T-helper 2 cell treated with Interferon-gamma antibody and Interleukin-4, amounts not matched to agents 100 ng/mL and 5 ng/mL, for 36 hours (primary cell): ENCODE data around the gene C16orf96. TPM values are rescaled to one million over a fixed set of nuclear protein-coding genes. Genes with fewer than 3 reads are reported as not detected.
"Not testable (repeated sequence)": the region's sequence is repeated elsewhere in the genome, so short reads cannot be mapped to it uniquely, and the experiment has no call there.

ENCODE experiments used
- intact Hi-C: fragments of 100-400 bp; cut with micrococcal nuclease; formaldehyde crosslinking; loops from one replicate; pipeline ENCODE4 v1.15.1; 2023
- total RNA-seq: library from RNA; stranded (reverse); gene quantifications from 2 replicates; pipeline ENCODE4 v1.2.3, GENCODE V29; 2022

The C16orf96 gene
- total RNA-seq, 1 donor from 2014 or later: 0.05 TPM

GRCh38 chr16:4557973-4558372, 1.8 kb downstream of the C16orf96 start:
- intact Hi-C loops: no loop called here

- intact Hi-C loops: no loop called here
Observed at GRCh38 chr16:4561596-4561995, 5.5 kb downstream of the C16orf96 start.

- intact Hi-C loops: no loop called here
Observed at GRCh38 chr16:4564661-4565267, 8.6 kb downstream of the C16orf96 start.

GRCh38 chr16:4566144-4566543, 10.0 kb downstream of the C16orf96 start:
- intact Hi-C loops: no loop called here

- intact Hi-C loops: no loop called here
Observed at GRCh38 chr16:4570086-4570485, 13.9 kb downstream of the C16orf96 start.

- intact Hi-C loops: no loop called here
Observed at GRCh38 chr16:4570688-4571321, 14.7 kb downstream of the C16orf96 start.

- intact Hi-C loops: no loop called here
Observed at GRCh38 chr16:4572715-4573114, 16.6 kb downstream of the C16orf96 start.

GRCh38 chr16:4573926-4574325, 17.8 kb downstream of the C16orf96 start:
- intact Hi-C loops: not testable (repeated sequence)

- intact Hi-C loops: no loop called here
Observed at GRCh38 chr16:4574919-4575705, 19.0 kb downstream of the C16orf96 start.

- intact Hi-C loops: no loop called here
Observed at GRCh38 chr16:4576008-4576407, 19.9 kb downstream of the C16orf96 start.

- intact Hi-C loops: no loop called here
Observed at GRCh38 chr16:4578961-4579530, 22.9 kb downstream of the C16orf96 start.

- intact Hi-C loops: no loop called here
Observed at GRCh38 chr16:4580250-4580649, 24.1 kb downstream of the C16orf96 start.

- intact Hi-C loops: no loop called here
Observed at GRCh38 chr16:4583906-4584305, 27.8 kb downstream of the C16orf96 start.

GRCh38 chr16:4586291-4586690, 30.2 kb downstream of the C16orf96 start:
- intact Hi-C loops: no loop called here

GRCh38 chr16:4588386-4588785, 32.2 kb downstream of the C16orf96 start:
- intact Hi-C loops: no loop called here

- intact Hi-C loops: no loop called here
Observed at GRCh38 chr16:4588961-4589360, 32.8 kb downstream of the C16orf96 start.

GRCh38 chr16:4591191-4591590, 35.1 kb downstream of the C16orf96 start:
- intact Hi-C loops: no loop called here

- intact Hi-C loops: no loop called here
Observed at GRCh38 chr16:4591706-4592470, 35.7 kb downstream of the C16orf96 start.

GRCh38 chr16:4593086-4593485, 36.9 kb downstream of the C16orf96 start:
- intact Hi-C loops: no loop called here

GRCh38 chr16:4594433-4595410, 38.6 kb downstream of the C16orf96 start:
- intact Hi-C loops: no loop called here
